GM21360 (cell line): ENCODE measurements around the gene CCIN.
"Not testable (repeated sequence)": the region's sequence is repeated elsewhere in the genome, so short reads cannot be mapped to it uniquely, and the experiment has no call there.

Experiments
- ATAC-seq: cut with Tn5 transposase; IDR thresholded peaks from one replicate; pipeline ENCODE4 v1.9.1; 2021; ENCODE audit warnings: mild to moderate bottlenecking, moderate library complexity; ENCODE audit not compliant: unreplicated experiment

CCIN gene

DNA sequence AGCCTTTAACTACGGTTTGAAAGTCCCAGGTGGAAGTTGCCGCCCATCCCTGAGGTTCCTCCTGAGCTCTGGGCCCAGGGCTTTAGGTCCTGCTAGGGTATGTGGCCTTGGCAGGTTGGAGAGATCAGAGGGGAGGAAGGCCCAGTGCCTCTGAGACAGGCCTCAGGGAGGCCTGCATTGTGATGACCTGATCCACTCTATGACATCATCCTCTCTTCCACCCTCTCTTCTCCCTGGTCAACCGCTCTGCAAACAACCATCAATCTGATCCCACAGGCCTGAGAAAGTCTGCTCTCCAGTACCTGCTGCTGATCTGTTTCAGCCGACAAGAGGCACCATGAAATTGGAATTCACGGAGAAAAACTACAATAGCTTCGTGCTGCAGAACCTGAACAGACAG is at the start of gene CCIN:
TSS of gene CCIN (plus strand) at position 223 of the 400 bp plus-strand sequence. CDS start at position 338, 115 bp downstream.
- no peak for ATAC-seq

DNA sequence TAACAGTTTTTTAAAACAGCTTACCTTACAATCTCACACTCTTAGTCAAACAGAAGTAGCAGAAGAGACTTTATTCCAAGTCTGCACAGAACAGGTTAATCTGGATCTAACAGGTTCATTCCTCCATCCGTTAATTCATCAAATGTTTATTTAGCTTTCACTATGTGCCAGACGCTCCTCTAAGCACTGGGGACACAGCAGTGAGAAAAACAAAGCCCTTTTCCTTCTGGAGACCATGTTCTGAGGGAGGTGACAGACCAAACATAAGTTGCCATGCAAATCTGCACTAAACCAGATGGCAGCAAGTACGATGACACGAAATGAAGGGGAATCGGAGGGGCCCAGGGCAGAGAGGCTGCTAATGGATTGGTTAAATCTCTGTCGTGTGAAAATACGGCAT is 49.7 kb upstream of the CCIN start:
- ATAC-seq, result no peak

DNA sequence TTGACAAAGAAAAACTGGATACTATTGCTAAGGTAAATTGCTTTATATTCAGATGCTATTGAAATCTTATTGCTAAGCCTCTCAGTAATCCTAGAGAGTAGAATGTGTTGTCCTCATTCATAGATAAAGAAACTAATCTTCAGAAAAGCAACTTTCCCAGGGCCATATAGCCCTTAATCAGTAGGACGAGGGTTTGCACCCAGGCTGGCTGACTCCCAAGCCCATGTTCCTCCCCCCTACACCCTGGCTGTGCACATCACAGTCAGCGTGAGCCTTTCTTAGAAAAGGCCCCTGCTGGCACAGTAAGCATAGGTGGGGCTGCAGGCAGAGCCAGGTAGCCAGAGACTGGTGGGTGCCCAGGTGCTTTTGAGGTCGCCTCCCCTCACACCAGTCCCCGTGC is 48.5 kb upstream of the CCIN start:
- no peak for ATAC-seq

DNA sequence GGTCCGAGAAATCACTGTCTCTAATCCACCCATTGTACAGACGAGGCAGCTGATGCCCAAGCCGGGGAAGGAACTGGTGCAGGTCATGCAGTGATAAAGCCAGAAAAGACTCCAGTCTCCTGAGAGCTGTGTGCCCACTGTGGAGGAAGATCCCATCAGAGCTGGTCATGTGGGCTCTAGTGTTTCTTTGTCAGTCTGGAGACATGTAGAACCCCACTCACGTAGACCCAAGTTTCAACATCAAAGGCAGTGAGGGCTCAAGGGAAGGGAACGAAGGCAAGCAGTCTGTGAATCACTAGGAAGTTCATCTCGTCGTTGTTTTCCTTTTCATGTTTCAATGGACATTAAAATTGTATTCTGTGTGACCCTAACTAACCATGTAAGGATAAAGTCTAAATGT is 47.2 kb upstream of the CCIN start:
- ATAC-seq, result no peak

DNA sequence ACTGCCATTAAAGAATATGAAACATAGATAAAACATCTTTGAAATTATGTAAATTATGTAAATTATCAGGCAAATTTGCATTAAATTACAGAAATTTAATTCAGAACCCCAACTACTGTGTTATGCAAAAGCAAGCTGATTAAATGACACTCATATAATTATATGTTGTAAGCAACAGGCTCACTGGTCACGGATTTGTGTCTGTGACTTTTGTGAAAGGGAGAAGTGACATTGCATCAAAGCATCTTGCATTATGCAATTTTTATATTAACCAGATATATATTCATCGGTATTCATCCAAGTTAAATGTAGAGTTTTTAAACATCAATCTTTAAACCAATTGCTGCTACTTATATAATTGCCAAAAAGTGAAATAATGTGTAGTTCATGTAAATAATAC is 45.7 kb upstream of the CCIN start:
- ATAC-seq, result no peak

DNA sequence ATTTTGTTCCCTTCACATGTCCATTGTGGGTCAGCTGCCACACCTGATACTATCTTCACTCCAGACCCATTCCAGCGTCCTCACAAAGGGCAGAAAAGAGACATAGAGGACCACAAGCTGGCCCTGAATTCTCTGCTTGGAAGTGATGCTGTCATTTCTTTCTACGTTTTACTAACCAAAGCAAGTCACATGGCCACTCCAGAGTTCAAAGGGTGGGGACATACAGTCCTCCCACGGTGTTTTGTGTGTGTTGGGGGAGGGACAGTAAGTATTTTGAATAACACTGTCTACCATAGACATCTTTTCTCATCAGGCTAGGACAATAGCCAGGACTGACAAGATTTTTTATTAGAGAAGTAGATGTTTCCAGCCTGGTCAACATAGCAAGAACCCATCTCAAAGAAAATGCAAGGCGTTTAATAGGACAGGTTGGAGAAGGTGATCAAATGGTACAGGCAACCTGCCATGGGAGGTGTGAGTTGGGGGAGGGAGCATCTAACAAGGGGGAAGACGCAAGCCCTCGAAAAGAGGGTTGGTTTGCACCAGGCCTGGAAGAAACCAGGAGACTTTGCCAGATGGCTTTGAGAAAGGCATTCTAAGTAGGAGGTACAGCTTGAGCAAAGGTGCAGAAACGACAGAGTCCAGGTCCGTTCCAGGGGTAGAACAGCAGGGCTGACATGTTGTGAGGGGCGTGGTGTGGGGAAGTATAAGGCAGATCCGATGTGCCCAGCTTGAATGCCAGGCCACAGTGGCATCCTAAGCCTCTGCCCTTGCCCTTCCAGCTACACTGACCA is 43.9 kb upstream of the CCIN start:
- no peak for ATAC-seq

DNA sequence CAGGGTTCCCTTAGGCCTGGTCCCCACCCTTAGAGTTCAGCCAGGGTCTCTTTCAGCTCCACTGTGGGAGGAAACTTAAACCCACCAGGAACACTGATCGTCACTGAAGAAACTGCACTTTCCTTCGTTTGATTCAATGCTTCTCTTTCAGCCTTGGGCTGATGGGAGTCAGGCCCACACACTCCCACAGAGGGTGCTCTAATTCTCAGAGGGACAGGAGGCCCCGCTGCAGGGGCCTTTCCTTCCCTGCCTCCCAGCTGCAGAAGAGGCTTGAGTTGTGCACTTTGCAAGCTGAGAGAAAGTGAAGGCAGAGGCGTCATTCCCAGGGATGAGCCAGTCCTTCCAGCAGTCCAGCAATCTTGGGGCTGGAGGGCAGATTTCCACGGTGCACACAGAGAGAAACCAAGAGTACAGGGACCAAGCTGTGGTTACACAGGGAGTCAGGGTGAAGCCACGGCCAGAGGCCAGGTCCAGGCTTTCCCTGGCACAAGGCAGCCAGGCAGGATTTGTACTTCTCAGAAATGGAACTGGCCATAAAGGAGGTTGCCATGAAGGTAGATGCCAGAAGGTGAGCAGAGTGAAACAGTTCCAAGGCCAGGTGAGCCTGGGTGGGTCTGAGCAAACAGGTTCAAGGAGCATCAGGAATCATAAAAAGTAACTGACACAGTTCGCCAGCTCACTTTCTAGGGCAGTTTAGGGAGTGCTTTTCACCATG is 43.0 kb upstream of the CCIN start:
- ATAC-seq, result no peak

DNA sequence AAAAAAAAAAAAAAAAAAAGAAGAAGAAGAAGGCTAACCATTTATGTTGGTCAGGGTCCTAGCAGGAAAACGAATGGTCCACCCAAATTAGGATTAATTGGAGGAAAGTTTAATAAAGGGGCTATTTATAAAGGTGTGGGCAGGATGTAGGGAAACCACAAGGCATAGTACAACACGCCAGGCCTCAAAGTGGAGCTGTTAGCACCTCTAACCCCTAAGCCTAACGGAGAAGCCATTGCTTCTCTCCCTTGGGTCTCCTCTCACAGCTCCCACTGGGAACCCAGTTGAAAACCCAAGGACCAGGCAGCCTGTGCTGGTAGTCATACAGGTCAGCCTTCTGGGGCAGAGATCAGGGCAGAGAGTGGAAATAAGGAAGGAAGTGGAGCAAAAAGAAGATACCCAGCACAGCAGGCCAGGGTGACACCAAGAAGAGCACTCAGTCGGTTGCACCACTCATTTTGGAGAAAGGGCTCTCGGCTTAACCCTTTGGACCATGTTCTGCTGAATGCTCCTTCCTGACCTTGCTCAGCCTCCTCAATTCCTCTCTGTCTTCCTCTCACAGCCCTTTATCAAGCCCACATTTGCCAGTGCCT is 41.4 kb upstream of the CCIN start:
- ATAC-seq, result no peak

DNA sequence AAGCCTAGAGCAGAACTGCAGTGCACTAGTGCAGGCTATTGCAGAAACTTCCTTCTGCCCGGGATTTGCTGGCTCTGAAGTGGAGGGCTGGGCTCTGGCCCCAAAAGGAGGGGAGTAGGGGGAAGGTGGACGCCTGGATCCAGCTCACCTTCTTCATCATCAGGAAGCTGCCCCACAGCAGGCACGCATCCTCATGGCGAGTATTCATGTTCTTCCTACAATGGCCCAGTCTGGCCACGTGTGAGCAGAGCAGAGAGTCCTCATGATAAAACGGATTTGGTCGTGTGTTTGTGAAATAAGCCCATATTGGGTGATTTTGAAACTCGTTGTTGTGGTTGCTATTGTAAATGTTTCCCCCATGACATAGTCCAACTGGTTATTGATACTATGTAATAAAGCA is 40.8 kb upstream of the CCIN start:
- ATAC-seq, result no peak

DNA sequence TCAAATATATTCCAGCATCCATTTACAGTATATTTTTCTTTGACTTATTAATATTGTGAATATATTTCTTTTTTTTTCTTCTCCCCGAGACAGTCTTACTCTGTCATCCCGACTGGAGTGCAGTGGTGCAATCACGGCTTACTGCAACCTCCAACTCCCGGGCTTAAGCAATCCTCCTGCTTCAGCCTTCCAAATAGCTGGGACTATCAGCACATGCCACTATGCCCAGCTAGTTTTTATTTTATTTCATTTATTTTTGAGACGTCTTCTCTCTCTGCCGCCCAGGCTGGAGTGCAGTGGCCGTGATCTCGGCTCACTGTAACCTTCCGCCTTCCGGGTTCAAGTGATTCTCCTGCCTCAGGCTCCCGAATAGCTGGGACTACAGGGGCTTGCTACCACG is 40.0 kb upstream of the CCIN start:
- ATAC-seq, result no peak

DNA sequence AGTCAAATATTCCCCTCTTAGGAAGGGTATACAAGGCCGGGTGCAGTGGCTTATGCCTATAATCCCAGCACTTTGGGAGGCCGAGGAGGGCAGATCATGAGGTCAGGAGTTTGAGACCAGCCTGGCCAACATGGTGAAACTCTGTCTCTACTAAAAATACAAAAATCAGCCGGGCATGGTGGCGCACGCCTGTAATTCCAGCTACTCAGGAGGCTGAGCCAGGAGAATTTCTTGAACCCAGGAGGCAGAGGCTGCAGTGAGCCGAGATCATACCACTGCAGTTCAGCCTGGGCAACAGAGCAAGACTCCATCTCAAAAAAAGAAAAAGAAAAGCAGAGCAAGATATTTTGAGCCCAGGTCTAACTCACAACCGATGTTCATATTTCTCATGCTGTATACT is 37.5 kb upstream of the CCIN start:
- ATAC-seq, result not testable (repeated sequence)

DNA sequence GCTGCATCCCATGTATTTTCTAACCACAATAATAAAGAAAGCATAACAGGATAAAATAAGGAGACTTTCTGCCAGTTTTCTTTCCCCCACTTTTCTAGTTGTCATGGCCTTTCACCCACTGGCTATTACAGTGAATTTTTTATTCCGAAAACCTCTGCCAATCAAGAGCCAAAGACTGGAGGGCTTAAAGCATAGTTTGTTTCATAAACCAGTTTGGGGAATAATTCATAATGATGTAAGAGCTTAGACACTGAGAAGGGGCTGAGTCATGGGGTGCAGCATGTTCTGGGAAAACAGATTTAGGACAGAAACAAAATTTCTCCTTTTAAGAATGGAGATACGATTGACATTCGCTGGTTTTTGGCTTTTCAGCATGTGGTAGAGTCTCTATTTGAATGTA is 37.1 kb upstream of the CCIN start:
- ATAC-seq, result no peak

DNA sequence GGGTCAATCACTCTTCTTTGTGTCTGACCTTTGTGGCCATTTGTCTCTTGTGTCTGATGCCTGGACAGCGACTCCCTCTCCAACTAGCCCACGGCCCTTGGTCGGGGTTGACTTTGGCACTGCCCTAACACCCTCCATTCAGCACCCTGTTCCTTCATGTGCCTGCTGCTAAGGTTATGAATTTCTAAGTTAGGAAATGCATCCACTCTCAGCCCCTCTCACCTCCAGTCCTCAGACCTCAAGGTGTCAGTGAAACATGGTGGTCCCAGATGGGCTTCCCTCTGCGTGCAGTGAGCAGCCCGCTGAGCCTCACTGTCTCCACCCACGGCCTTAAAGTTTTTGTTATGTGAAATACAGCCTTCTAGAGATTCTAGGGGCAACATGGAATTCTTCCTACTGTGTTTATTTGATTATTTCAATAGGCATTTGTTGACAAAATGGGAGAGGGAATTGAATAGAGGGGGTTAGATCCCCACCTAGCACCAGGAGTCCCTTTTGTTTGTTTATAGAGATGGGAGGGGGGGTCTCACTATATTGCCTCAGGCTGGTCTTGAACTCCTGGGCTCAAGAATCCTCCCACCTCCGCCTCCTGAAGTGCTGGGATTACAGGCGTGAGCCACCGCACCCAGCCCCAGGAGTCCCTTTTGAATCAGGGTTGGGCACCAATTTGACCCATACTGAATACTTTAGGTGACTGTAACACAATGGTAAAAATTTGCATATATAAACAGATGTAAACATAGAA is 34.3 kb upstream of the CCIN start:
- no peak for ATAC-seq

DNA sequence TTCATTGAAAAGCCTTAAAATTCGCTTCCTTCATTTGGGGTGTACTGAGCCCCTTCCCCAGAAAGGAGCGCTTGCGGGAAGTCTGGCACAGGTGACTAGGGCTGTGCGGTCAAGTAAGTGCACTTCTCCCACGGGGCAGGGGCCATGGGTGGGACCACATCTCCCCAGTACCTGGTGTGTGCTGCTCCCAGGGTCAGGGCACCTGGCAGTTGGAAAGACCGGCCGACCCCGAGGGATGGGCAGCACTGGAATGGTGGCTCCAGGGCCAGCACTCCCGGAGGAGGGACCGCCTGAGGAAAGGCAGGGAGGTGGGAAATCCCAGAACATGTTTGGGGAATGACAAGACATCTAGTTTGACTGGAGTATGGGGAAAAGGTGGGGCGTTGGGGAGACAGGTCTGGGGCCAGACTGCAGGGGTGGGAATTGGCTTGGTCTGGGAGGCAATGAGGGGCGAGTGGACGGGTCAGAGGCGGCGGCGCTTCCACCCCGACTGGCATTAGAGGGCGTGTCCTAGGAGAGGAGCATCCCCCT is 33.4 kb upstream of the CCIN start:
- ATAC-seq, result no peak

DNA sequence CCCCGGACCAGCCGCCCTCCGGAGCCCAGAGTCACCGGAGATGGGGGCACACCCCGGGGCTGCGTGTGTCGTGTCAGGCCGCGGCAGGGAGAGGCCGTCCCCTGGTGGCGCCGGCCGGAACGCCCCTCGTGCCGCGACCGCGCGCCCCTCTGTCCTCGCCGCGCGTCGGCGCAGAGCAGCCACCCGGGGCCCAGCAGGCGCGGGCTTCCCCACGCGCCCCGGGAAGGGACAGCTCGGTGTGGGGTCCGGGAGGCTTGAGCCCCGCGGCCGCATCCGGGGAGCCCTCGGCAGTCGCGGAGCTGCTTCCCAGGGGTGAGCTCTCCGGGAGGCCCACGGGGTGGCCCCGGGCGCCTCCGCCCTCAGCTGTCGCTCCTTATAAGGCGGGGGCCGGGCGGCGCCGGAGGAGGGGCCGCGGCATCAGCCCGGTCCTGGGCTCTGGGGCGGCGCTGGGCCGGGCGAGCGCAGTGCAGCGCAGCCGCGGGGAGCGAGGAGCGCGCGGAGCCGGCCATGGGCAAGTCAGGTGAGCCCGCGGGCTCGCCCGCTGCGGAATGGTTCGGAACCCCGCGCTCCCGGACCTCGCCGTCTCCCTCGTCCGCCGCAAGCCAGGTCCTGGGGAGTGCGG is 32.8 kb upstream of the CCIN start, which contains the start of gene GLIPR2:
TSS of gene GLIPR2 (plus strand) at position 462 of the 622 bp plus-strand sequence. CDS start at position 508, 46 bp downstream.
- ATAC-seq, result peak; percentile 85

DNA sequence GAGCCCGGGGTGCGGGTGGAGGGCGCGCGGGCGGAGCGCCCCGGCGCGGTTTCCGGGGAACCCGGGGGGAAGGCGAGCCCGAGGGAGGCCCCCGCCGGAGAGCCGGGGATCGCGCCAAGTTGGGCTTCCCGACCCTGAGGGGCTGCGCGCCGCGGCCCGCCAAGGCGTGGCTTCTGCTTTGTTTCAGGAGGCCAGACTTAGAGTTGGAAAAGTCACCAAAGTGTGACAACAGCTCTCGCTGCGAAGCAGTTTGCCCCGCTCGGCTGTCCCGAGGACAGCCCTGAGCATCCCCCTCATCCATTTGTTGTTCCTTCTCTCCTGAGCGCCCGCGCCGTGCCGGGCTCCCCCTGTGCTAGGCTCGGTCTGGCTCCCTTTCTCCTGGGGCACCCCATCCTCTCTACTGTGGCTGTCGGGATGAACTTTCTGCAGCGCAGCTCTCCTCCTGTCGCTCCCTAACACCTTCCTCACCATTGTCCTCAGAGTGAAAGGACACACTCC is 32.2 kb upstream of the CCIN start:
- peak; percentile 34 for ATAC-seq

DNA sequence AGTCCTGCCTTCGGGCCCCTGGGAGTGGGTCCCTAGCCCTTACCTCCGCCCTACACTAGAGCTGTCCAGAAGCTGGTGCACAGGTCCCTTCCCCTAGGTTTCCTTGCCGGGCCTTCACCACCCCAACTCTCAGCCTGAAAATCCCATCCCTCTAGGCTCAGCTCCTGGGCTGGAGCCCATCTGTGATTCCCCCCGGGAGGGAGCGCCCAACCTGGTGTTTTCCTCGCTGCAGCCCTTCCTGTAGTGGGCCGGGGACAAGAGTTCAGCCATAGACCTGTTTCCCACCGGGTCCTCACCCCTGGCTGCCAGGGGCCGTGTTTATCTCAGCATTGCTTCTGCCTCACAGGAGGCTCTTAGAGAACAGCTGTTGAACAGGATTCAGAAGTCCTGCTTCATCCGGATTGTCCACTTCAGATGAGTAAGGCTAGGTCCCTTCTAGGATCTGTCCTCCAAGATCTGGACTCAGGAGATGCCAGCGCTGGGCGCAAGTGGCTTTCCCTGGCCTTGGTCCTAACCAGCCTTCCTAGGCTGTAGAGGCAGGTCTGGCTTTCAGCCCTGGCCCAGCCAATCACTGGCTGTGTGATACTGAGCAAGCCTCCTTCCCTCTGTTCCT is 31.7 kb upstream of the CCIN start:
- ATAC-seq, result no peak

DNA sequence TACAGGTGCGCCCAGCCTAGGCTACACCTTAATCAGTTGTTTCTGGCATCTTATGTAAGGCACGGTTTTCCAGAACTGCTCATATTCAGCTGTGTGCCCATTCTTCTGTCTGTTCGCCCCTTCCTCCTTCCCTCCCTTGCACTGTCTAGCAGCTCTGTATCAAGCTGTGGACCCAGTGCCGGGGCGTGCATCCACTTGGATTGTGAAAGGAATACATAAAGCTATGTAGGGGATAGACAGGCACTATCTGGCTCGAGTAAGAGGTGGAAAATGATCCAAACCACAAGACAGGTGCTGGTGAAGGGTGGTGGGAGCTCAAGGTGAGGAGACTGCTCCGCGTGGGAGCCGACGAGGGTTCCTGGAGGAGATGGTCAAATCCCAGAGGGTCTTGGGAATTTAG is 30.7 kb upstream of the CCIN start:
- no peak for ATAC-seq

DNA sequence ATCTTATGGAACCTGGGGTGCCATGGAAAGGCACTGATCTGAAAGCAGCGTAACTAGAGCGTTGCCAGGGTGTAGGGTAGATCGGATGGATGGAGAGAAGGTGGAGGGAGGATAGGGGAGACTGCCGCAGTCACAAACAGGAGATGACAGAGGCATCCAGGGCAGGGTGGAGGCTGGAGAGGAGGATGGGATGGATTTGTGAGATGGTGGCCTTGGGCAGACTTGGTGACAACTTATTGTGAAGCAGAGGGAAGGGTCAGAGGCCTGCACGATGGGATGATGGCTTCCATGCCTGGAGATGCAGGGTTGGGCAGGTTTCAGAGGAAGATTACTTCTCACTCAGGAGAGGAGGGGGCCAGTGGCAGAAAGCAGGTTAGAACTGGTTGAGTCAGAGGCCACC is 30.3 kb upstream of the CCIN start:
- ATAC-seq, result no peak
